Frontal cortex (tissue), 4 donors: Measurements from ENCODE around the gene CSRNP3. TPM values are rescaled to one million over a fixed set of nuclear protein-coding genes. Genes with fewer than 3 reads are reported as not detected.

Source experiments
- DNase-seq, 2 donors: peaks; one replicate each; pipeline ENCODE4 v3.0.0; 2012; ENCODE audit warnings: low spot score in 2 of 2
- FAIRE-seq: peaks from 2 replicates; lab custom pipeline; 2012; peaks lifted over from hg19 to GRCh38; lab: Jason Lieb, UNC
- total RNA-seq: library from RNA; depleted of rRNA; stranded (reverse); fragments of >200 nt; gene quantifications from one replicate; pipeline ENCODE4 v1.2.3, GENCODE V29; 2014
- donor health status: control.
- donor health status: control.
- donor health status: control.

CSRNP3 gene
- total RNA-seq, 1 donor from 2014 or later = 214 TPM

GRCh38 chr2:165466386-165466785 is 3.1 kb upstream of the CSRNP3 start:
- DNase-seq (no peak), FAIRE-seq (no peak)

GRCh38 chr2:165467921-165468320 is 1.6 kb upstream of the CSRNP3 start:
- DNase-seq (no peak), FAIRE-seq (no peak)

- FAIRE-seq (no peak), DNase-seq (no peak)
Measured at GRCh38 chr2:165470361-165470760, 863 bp downstream of the CSRNP3 start.

GRCh38 chr2:165471349-165471950 is 2.0 kb downstream of the CSRNP3 start:
- DNase-seq (no peak), FAIRE-seq (no peak)

- FAIRE-seq (no peak), DNase-seq (no peak)
Measured at GRCh38 chr2:165472922-165473321, 3.4 kb downstream of the CSRNP3 start.

- DNase-seq (no peak), FAIRE-seq (no peak)
Measured at GRCh38 chr2:165474619-165475276, 5.2 kb downstream of the CSRNP3 start.

- DNase-seq (no peak), FAIRE-seq (no peak)
Measured at GRCh38 chr2:165475277-165476004, 5.9 kb downstream of the CSRNP3 start.

GRCh38 chr2:165479856-165480255 is 10.4 kb downstream of the CSRNP3 start:
- DNase-seq (no peak), FAIRE-seq (no peak)

- DNase-seq = no peak
- FAIRE-seq = no peak
Measured at GRCh38 chr2:165494573-165494972, 25.1 kb downstream of the CSRNP3 start.

- DNase-seq (no peak), FAIRE-seq (no peak)
Measured at GRCh38 chr2:165497659-165498317, 28.3 kb downstream of the CSRNP3 start.

- DNase-seq (no peak), FAIRE-seq (no peak)
Measured at GRCh38 chr2:165499131-165499530, 29.6 kb downstream of the CSRNP3 start.

- no peak for FAIRE-seq
Measured at GRCh38 chr2:165500001-165500400, 30.5 kb downstream of the CSRNP3 start.

GRCh38 chr2:165500816-165501215 is 31.3 kb downstream of the CSRNP3 start:
- FAIRE-seq = no peak
- no peak for DNase-seq

More at GRCh38 chr2:165500001-165500400, 30.5 kb downstream of the CSRNP3 start:
- no peak for DNase-seq

GRCh38 chr2:165505514-165505913 is 36.0 kb downstream of the CSRNP3 start:
- DNase-seq (no peak), FAIRE-seq (no peak)

GRCh38 chr2:165508927-165509326 is 39.4 kb downstream of the CSRNP3 start:
- DNase-seq (no peak), FAIRE-seq (no peak)

GRCh38 chr2:165513479-165513878 is 44.0 kb downstream of the CSRNP3 start:
- no peak for DNase-seq
- FAIRE-seq = no peak

- FAIRE-seq (no peak), DNase-seq (no peak)
Measured at GRCh38 chr2:165518611-165519010, 49.1 kb downstream of the CSRNP3 start.

- no peak for FAIRE-seq
Measured at GRCh38 chr2:165522719-165523118, 53.2 kb downstream of the CSRNP3 start.

GRCh38 chr2:165524720-165525119 is 55.2 kb downstream of the CSRNP3 start:
- FAIRE-seq = no peak

More at GRCh38 chr2:165522719-165523118, 53.2 kb downstream of the CSRNP3 start:
- no peak for DNase-seq

GRCh38 chr2:165528691-165529090 is 59.2 kb downstream of the CSRNP3 start:
- FAIRE-seq (no peak), DNase-seq (no peak)

More at GRCh38 chr2:165524720-165525119, 55.2 kb downstream of the CSRNP3 start:
- no peak for DNase-seq
